HCT116 (cell line): ENCODE results near the gene UBAP2L. TPM values are rescaled to one million over a fixed set of nuclear protein-coding genes. Genes with fewer than 3 reads are reported as not detected.
A peak's percentile ranks its signal among the peaks of the same experiment; 100 is the strongest.

Source experiments
- ATAC-seq: fragments of 200-7000 bp; cut with Tn5 transposase; 2 replicates; pipeline ENCODE4 v1.9.1; 2020; ENCODE audit warnings: mild to moderate bottlenecking, moderate library complexity
- BruUV-seq: library from RNA; stranded (reverse); fragments of 400-500 nt; replicated peaks from 2 replicates; lab custom pipeline; 2021; lab: Mats Ljungman, UMichigan
- CTCF ChIA-PET: fragments of 300-600 bp; sonication (Branson Sonifier 250); formaldehyde crosslinking; loops from one replicate; lab custom pipeline; 2021; ENCODE audit warnings: antibody characterized with exemption; lab: Charles Lee
- POLR2A ChIA-PET: fragments of 300-600, 350-600 bp; sonication (Branson Sonifier 250); formaldehyde crosslinking; loops from one replicate; lab custom pipeline; 2021; ENCODE audit warnings: antibody characterized with exemption; lab: Charles Lee
- RAD21 ChIA-PET, 2 experiments: fragments of 300-600 bp; sonication (Branson Sonifier 250); formaldehyde crosslinking; loops; one replicate each; lab custom pipeline; 2023; ENCODE audit warnings: low total read pairs in 2 of 2; ENCODE audit not compliant: uncharacterized antibody in 2 of 2, unreplicated experiment in 2 of 2, low non-redundant PET in 1 of 2; lab: Charles Lee
- DNase-seq: peaks from one replicate; pipeline ENCODE4 v3.0.0-alpha.2; 2010; ENCODE audit warnings: low read depth, low spot score
- H2AFZ ChIP-seq: fragments of 200-600 bp; shearing (Covaris generic), sonication (generic); 2 replicates; pipeline ENCODE4 v1.6.1; 2017; ENCODE audit warnings: low read depth, mixed run types, mixed read lengths, antibody characterized with exemption, low read length; ENCODE audit not compliant: poor library complexity, severe bottlenecking
- H3K27ac ChIP-seq: 2 replicates; pipeline ENCODE4 v1.5.1; 2012; ENCODE audit warnings: low read depth, low read length
- H3K27me3 ChIP-seq: fragments of 200-600 bp; sonication (generic); 2 replicates; pipeline ENCODE4 v1.6.1; 2016; ENCODE audit warnings: mixed run types, low read length, mixed read lengths; ENCODE audit not compliant: insufficient read depth
- H3K36me3 ChIP-seq, 2 experiments: fragments of 200-500 bp in 1 of 2; fragments of 200-600 bp in 1 of 2; sonication (Bioruptor generic) in 1 of 2; sonication (generic) in 1 of 2; 2 replicates each; pipeline versions ENCODE4 v1.5.1 to v1.6.1; 2014 to 2016; ENCODE audit warnings: low read length in 2 of 2, inconsistent platforms in 1 of 2, mixed read lengths in 1 of 2, mixed run types in 1 of 2; ENCODE audit not compliant: insufficient read depth in 2 of 2, control insufficient read depth in 1 of 2
- H3K4me1 ChIP-seq, 2 experiments: fragments of 200-600 bp in 1 of 2; sonication (generic) in 1 of 2; 2 replicates each; pipeline versions ENCODE4 v1.5.1 to v1.6.1; 2012 to 2017; ENCODE audit warnings: low read length in 2 of 2, inconsistent platforms in 1 of 2, mild to moderate bottlenecking in 1 of 2, mixed read lengths in 1 of 2, mixed run types in 1 of 2, moderate library complexity in 1 of 2; ENCODE audit not compliant: insufficient read depth in 2 of 2, control insufficient read depth in 1 of 2
- H3K4me2 ChIP-seq: fragments of 200-600 bp; sonication (generic); 2 replicates; pipeline ENCODE4 v1.6.1; 2017; ENCODE audit warnings: mixed run types, low read length, mixed read lengths
- H3K4me3 ChIP-seq, 2 experiments: fragments of 200-600 bp in 1 of 2; sonication (generic) in 1 of 2; replicated peaks in 1 of 2; 2 replicates each; pipeline ENCODE4 v1.5.1; 2011 to 2016; ENCODE audit warnings: low read length in 2 of 2, control low read depth in 1 of 2, low read depth in 1 of 2, mild to moderate bottlenecking in 1 of 2, mixed read lengths in 1 of 2, mixed run types in 1 of 2
- H3K79me2 ChIP-seq: fragments of 200-600 bp; sonication (generic); 2 replicates; pipeline ENCODE4 v1.6.1; 2017; ENCODE audit warnings: mild to moderate bottlenecking, mixed run types, low read length, moderate library complexity, mixed read lengths; ENCODE audit not compliant: insufficient read depth
- H3K9ac ChIP-seq: fragments of 200-600 bp; sonication (generic); 2 replicates; pipeline ENCODE4 v1.6.1; 2016; ENCODE audit warnings: low read length, mixed read lengths
- H3K9me2 ChIP-seq: fragments of 200-600 bp; sonication (generic), shearing (Covaris generic); 2 replicates; pipeline ENCODE4 v1.6.1; 2017; ENCODE audit warnings: mixed run types, mild to moderate bottlenecking, moderate library complexity; ENCODE audit not compliant: insufficient read depth
- H3K9me3 ChIP-seq, 2 experiments: fragments of 200-500 bp in 1 of 2; fragments of 200-600 bp in 1 of 2; sonication (Bioruptor generic) in 1 of 2; sonication (generic) in 1 of 2; 2 replicates each; pipeline ENCODE4 v1.6.1; 2014 to 2017; ENCODE audit warnings: low read length in 2 of 2, mixed read lengths in 2 of 2, inconsistent platforms in 1 of 2, low read depth in 1 of 2, mild to moderate bottlenecking in 1 of 2, mixed run types in 1 of 2, moderate library complexity in 1 of 2; ENCODE audit not compliant: control insufficient read depth in 1 of 2, insufficient read depth in 1 of 2
- H4K20me1 ChIP-seq: fragments of 200-600 bp; sonication (generic), shearing (Covaris generic); 2 replicates; pipeline ENCODE4 v1.6.1; 2017; ENCODE audit warnings: mixed run types, mild to moderate bottlenecking, moderate library complexity; ENCODE audit not compliant: insufficient read depth
- CBX3 ChIP-seq: IDR thresholded peaks from 2 replicates; pipeline ENCODE4 v1.6.1; 2012; ENCODE audit warnings: low read depth
- CEBPB ChIP-seq: IDR thresholded peaks from 2 replicates; pipeline ENCODE4 v1.6.1; 2012; ENCODE audit warnings: low read depth
- EZH2 ChIP-seq: fragments of 200-600 bp; sonication (generic); IDR thresholded peaks from 2 replicates; pipeline ENCODE4 v1.6.1; 2017; ENCODE audit warnings: antibody characterized with exemption, mixed run types
- EZH2phosphoT487 ChIP-seq: fragments of 200-600 bp; IDR thresholded peaks from 2 replicates; pipeline ENCODE4 v1.6.1; 2018; ENCODE audit warnings: antibody characterized with exemption, borderline replicate concordance
- FOSL1 ChIP-seq: IDR thresholded peaks from 2 replicates; pipeline ENCODE4 v1.6.1; 2012; ENCODE audit warnings: low read depth
- RAD21 ChIP-seq: IDR thresholded peaks from 2 replicates; pipeline ENCODE4 v1.6.1; 2012; ENCODE audit warnings: low read depth, mild to moderate bottlenecking
- SP1 ChIP-seq: IDR thresholded peaks from 2 replicates; pipeline ENCODE4 v1.6.1; 2012; ENCODE audit warnings: low read depth
- YY1 ChIP-seq: IDR thresholded peaks from 2 replicates; pipeline ENCODE4 v1.6.1; 2011; ENCODE audit warnings: low read length, low read depth, moderate library complexity, mild to moderate bottlenecking; ENCODE audit not compliant: insufficient replicate concordance; ENCODE audit errors: extremely low read depth
- ZFX ChIP-seq: fragments of 450-650 bp; IDR thresholded peaks from 2 replicates; pipeline ENCODE4 v1.6.1; 2017
- ZNF274 ChIP-seq: fragments of 200-500 bp; sonication (Bioruptor generic); IDR thresholded peaks from 2 replicates; pipeline ENCODE4 v1.6.1; 2014; ENCODE audit warnings: mild to moderate bottlenecking, low read depth, low read length, inconsistent platforms
- intact Hi-C: fragments of 100-400 bp; cut with micrococcal nuclease; formaldehyde crosslinking; loops from 2 replicates; pipeline ENCODE4 v1.10.0; 2022
- total RNA-seq: library from RNA; stranded (reverse); gene quantifications from one replicate; pipeline ENCODE4 v1.2.1, GENCODE V29; 2021; ENCODE audit not compliant: unreplicated experiment
- TF ChIP-seq, protein P1 (sequence below), 3 experiments: fragments of 200-600 bp in 1 of 3; sonication (generic) in 1 of 3; IDR thresholded peaks in 2 of 3; conservative IDR thresholded peaks in 1 of 3; 2 replicates each; pipeline ENCODE4 v1.5.1; 2012 to 2017; ENCODE audit warnings: low read depth in 2 of 3, low read length in 2 of 3, antibody characterized with exemption in 1 of 3, borderline replicate concordance in 1 of 3, control low read depth in 1 of 3, mild to moderate bottlenecking in 1 of 3, mixed read lengths in 1 of 3, mixed run types in 1 of 3, moderate library complexity in 1 of 3; ENCODE audit not compliant: insufficient read depth in 1 of 3
- TF ChIP-seq, protein P2 (sequence below): IDR thresholded peaks from 2 replicates; pipeline ENCODE4 v1.6.1; 2012

Gene UBAP2L
- total RNA-seq, 1 experiment from 2014 or later: 189 TPM

DNA sequence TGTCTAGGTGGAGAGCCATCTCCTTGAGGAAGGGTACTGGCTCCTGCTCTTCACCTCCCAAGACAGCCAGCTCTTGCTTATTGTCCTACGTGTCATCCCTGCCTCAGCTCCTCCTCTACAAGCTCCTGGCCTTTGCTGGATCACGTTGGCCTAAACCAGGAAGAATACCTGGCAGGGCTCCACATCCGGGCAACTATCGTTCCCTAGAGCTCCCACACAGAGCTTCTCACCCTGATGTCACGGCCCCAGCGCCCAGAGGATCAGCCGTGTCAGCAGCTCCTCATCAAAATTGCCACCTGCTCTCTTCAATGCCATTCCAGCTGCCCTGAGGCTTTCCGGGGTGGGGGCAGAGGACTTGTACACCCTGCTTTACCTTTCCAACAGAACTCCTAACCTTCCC is 26.9 kb upstream of the UBAP2L start:
- Histone ChIP-seq H3K36me3 (no peaks in the 10 kb centered on the region), H3K4me3 (no peak overlapping the region), H3K4me2 (no peak overlapping the region), H2AFZ (no peak overlapping the region), H3K9me2 (peaks cover 4% of the 10 kb centered on the region; the same call in 1 of the 2 replicates), H3K79me2 (no peaks in the 10 kb centered on the region), H3K9me3 (no peaks in the 10 kb centered on the region), H3K27me3 (peaks cover 36% of the 10 kb centered on the region; the same call in 1 of the 2 replicates), H3K27ac (no peak overlapping the region), H4K20me1 (no peaks in the 10 kb centered on the region), H3K9ac (no peak overlapping the region), H3K4me1 (peaks cover 2 to 8% of the 10 kb centered on the region in 2 experiments; a peak in 2 of 4 replicates)
- no peak for DNase-seq
- ChIA-PET CTCF (no interaction called here), POLR2A (interaction anchor here (0.5 kb wide), 1 partner anchor 223 kb away, joined by 3 read pairs; no protein-coding TSS in a partner anchor), RAD21 (no interaction called here)
- no peak for ATAC-seq
- BruUV-seq: no TSS peak
- intact Hi-C loops: no loop called here
- TF ChIP-seq EZH2phosphoT487: no peak
- TF ChIP-seq ZNF274: no peak
- no peak for TF ChIP-seq CEBPB

DNA sequence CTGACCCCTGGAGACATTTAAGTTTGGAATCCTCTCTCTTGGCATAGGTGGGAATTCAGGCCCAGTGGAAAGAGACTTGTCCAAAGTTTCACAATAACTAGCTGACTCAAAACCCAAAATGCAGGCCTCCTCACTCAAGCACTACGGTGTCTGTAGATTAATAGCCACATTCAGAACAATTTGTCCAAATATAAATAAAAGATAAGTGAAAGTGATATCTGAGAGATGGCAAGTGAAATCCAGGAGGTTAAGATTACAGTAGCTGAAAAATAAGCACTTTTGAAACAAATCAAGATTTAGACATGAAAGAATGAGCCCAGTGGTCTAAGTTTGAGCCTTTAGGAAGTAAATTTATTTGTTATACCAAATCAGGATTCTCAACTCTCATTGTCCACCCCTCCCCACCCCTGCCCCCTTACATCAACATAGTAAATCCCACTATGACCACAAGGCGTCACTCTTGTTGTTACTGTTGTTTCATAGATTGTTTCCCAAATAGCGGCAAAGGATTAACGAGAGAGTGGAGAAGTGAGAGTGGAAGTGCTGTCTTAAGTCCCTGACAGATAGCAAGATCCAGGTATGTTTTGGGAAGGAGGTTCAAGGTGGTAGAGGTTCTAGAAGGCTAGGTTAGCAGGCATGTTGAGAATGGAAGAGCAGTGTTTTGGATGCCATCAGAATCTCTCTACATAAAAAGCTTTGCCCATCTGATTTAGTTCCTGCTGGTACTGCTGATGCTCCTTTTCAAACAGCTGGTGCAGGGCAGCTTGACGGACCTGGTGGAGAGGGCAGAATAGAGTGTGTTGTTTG is 21.8 kb upstream of the UBAP2L start:
- Histone ChIP-seq H3K4me1 (peaks cover 2 to 10% of the 10 kb centered on the region in 2 experiments; a peak in 2 of 4 replicates), H3K4me3 (0 out of 4 replicates have a peak overlapping the region, but pooled peaks of 1 of the 2 experiments have one; percentile 2), H3K9ac (no peak overlapping the region), H3K36me3 (no peaks in the 10 kb centered on the region), H3K27ac (no peak overlapping the region), H4K20me1 (no peaks in the 10 kb centered on the region), H3K4me2 (peak overlapping the region; percentile 50), H3K9me2 (no peaks in the 10 kb centered on the region), H3K27me3 (peaks cover 10% of the 10 kb centered on the region; the same call in 1 of the 2 replicates), H2AFZ (peak overlapping the region; percentile 81), H3K9me3 (no peaks in the 10 kb centered on the region), H3K79me2 (no peaks in the 10 kb centered on the region)
- no TSS peak for BruUV-seq
- intact Hi-C loops: loop anchor here (1.0 kb wide), 1 partner anchor 73 kb away; the partner anchor contains the start of gene HAX1
- TF ChIP-seq FOSL1 (0 out of 2 replicates have a peak, but pooled peaks have one; percentile 14), CEBPB (no peak), SP1 (no peak), EZH2 (no peak), RAD21 (peak; percentile 79), ZFX (no peak), CBX3 (peak; percentile 43; the same call in 1 of the 2 replicates), YY1 (no peak)
- TF ChIP-seq, protein P1, sequence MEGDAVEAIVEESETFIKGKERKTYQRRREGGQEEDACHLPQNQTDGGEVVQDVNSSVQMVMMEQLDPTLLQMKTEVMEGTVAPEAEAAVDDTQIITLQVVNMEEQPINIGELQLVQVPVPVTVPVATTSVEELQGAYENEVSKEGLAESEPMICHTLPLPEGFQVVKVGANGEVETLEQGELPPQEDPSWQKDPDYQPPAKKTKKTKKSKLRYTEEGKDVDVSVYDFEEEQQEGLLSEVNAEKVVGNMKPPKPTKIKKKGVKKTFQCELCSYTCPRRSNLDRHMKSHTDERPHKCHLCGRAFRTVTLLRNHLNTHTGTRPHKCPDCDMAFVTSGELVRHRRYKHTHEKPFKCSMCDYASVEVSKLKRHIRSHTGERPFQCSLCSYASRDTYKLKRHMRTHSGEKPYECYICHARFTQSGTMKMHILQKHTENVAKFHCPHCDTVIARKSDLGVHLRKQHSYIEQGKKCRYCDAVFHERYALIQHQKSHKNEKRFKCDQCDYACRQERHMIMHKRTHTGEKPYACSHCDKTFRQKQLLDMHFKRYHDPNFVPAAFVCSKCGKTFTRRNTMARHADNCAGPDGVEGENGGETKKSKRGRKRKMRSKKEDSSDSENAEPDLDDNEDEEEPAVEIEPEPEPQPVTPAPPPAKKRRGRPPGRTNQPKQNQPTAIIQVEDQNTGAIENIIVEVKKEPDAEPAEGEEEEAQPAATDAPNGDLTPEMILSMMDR (IDR thresholded peaks at IDR 0.05 in 2 of 3, conservative IDR thresholded peaks at IDR 0.05 in 1 of 3; ENCODE audit: borderline replicate concordance in 1 of 3, insufficient read depth in 1 of 3, low read depth in 2 of 3, low read length in 2 of 3): peak; percentile 50 to 77 (median 71)
- TF ChIP-seq, protein P2, sequence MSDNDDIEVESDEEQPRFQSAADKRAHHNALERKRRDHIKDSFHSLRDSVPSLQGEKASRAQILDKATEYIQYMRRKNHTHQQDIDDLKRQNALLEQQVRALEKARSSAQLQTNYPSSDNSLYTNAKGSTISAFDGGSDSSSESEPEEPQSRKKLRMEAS: no peak
- DNase-seq: no peak
- ChIA-PET RAD21 (interaction anchor here (0.6 to 1.4 kb wide), 3 partner anchors 73 to 212 kb away, joined by 3 to 11 read pairs (median 5); no protein-coding TSS in a partner anchor), POLR2A (interaction anchor here (0.7 to 1.3 kb wide), 3 partner anchors 16 to 136 kb away, joined by 3 to 5 read pairs (median 3); no protein-coding TSS in a partner anchor), CTCF (interaction anchor here (0.7 to 2.7 kb wide), 10 partner anchors 8 to 348 kb away, joined by 3 to 18 read pairs (median 5); partner anchors contain the start of gene ATP8B2)
- peak; percentile 86 for ATAC-seq
